ENCODE measurements around the gene NOTCH3.
A peak's percentile ranks its signal among the peaks of the same experiment; 100 is the strongest.

Gene NOTCH3

DNA sequence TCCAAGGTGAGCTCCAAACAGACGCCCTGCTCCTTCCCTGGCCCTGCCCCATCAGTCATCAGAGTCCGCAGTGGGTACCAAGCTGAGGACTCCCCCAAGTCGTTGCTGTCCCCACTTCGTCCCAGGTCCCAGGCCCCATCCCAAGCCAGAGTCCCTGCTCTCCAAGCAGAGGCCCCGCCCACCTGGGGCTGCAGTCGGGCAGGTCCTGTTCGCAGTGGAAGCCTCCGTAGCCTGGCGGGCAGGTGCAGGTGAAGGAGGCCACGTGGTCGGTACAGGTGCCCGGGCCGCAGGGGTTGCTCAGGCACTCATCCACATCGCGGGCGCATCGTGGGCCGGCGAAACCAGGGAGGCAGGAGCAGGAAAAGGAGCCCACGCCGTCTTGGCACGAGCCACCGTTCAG, 19.4 kb downstream of the NOTCH3 start:
- no peaks in the 10 kb centered on the region for H3K36me3 ChIP-seq (ENCODE audit: insufficient read depth, low read length)

GRCh38 chr19:15180451-15181390, 20.1 kb downstream of the NOTCH3 start:
- Histone ChIP-seq H3K27me3 (ENCODE audit: insufficient read depth, low read length) (no peaks in the 10 kb centered on the region), H3K4me1 (ENCODE audit: insufficient read depth, low read length, severe bottlenecking) (peaks cover 9% of the 10 kb centered on the region), H3F3A (ENCODE audit: insufficient read depth, low read length) (no peaks in the 10 kb centered on the region), H3K9me3 (ENCODE audit: low read length) (no peaks in the 10 kb centered on the region), H3K79me2 (ENCODE audit: insufficient read depth, low read length) (no peaks in the 10 kb centered on the region), H4K20me1 (ENCODE audit: insufficient read depth, low read length) (no peaks in the 10 kb centered on the region), H3K4me2 (ENCODE audit: low read length) (peak overlapping the region; percentile 65), H3K27ac (ENCODE audit: low read depth, low read length, poor library complexity, severe bottlenecking) (no peak overlapping the region), H3K4me3 (ENCODE audit: low read depth, low read length, poor library complexity, severe bottlenecking) (peak overlapping the region; percentile 61), H3K9ac (ENCODE audit: low read length) (peak overlapping the region; percentile 54; the same call in 1 of the 2 replicates), H3K9me2 (ENCODE audit: low read depth, low read length) (no peaks in the 10 kb centered on the region), H2AFZ (ENCODE audit: low read length) (no peak overlapping the region), H3K36me3 (ENCODE audit: insufficient read depth, low read length) (no peaks in the 10 kb centered on the region)
- TF ChIP-seq, protein P1, sequence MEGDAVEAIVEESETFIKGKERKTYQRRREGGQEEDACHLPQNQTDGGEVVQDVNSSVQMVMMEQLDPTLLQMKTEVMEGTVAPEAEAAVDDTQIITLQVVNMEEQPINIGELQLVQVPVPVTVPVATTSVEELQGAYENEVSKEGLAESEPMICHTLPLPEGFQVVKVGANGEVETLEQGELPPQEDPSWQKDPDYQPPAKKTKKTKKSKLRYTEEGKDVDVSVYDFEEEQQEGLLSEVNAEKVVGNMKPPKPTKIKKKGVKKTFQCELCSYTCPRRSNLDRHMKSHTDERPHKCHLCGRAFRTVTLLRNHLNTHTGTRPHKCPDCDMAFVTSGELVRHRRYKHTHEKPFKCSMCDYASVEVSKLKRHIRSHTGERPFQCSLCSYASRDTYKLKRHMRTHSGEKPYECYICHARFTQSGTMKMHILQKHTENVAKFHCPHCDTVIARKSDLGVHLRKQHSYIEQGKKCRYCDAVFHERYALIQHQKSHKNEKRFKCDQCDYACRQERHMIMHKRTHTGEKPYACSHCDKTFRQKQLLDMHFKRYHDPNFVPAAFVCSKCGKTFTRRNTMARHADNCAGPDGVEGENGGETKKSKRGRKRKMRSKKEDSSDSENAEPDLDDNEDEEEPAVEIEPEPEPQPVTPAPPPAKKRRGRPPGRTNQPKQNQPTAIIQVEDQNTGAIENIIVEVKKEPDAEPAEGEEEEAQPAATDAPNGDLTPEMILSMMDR (IDR thresholded peaks at IDR 0.05; ENCODE audit: low read length) = no peak
- TF ChIP-seq EZH2 (IDR thresholded peaks at IDR 0.05; ENCODE audit: borderline replicate concordance, low read length) = no peak

More for the DNA sequence above, 19.4 kb downstream of the NOTCH3 start:
- Histone ChIP-seq H3K9me3 (ENCODE audit: low read length) (no peaks in the 10 kb centered on the region), H4K20me1 (ENCODE audit: insufficient read depth, low read length) (no peaks in the 10 kb centered on the region), H3K27ac (ENCODE audit: low read depth, low read length, poor library complexity, severe bottlenecking) (no peak overlapping the region), H3K9ac (ENCODE audit: low read length) (peak overlapping the region; percentile 54; the same call in 1 of the 2 replicates), H3K9me2 (ENCODE audit: low read depth, low read length) (no peaks in the 10 kb centered on the region), H2AFZ (ENCODE audit: low read length) (no peak overlapping the region), H3K4me2 (ENCODE audit: low read length) (peak overlapping the region; percentile 65), H3F3A (ENCODE audit: insufficient read depth, low read length) (no peaks in the 10 kb centered on the region), H3K27me3 (ENCODE audit: insufficient read depth, low read length) (no peaks in the 10 kb centered on the region), H3K4me3 (ENCODE audit: low read depth, low read length, poor library complexity, severe bottlenecking) (peak overlapping the region; percentile 61), H3K4me1 (ENCODE audit: insufficient read depth, low read length, severe bottlenecking) (peaks cover 9% of the 10 kb centered on the region), H3K79me2 (ENCODE audit: insufficient read depth, low read length) (no peaks in the 10 kb centered on the region)
- no peak for TF ChIP-seq EZH2 (IDR thresholded peaks at IDR 0.05; ENCODE audit: borderline replicate concordance, low read length)
- TF ChIP-seq, protein P1 (IDR thresholded peaks at IDR 0.05; ENCODE audit: low read length) = no peak

DNA sequence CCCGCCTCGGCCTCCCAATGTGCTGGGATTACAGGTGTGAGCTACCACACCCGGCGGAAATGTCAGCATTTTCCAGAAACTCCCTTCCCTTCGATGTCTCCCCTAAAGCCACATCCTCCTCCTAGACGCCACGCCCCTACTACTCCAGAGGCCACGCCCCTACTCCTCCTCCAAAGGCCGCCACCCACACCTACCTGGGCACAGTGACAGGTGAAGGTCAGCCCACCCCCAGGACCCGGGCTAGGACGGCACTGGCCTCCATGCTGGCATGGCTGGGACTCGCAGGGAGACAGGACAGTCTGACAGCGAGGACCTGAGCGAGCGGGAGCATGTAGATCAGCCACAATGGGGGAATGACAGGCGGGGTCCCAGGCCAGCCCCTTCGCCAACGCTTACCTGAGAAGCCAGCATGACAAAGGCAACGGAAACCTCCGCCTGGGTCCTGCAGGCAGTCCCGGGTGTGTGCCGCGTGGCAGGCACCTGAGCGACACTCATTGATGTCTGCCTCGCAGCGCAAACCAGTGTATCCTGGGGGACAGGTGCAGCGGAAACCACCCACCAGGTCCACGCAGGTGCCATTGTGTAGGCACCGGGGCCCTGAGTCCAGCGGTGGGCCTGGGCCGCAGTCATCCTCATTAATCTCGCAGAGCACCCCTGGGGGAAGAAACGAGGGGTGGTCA, 22.0 kb downstream of the NOTCH3 start:
- no peak overlapping the region for H3K4me2 ChIP-seq (ENCODE audit: low read length)
- no peaks in the 10 kb centered on the region for H3K27me3 ChIP-seq (ENCODE audit: insufficient read depth, low read length)
- H3K9me3 ChIP-seq (ENCODE audit: low read length) = no peaks in the 10 kb centered on the region
- TF ChIP-seq, protein P1 (IDR thresholded peaks at IDR 0.05; ENCODE audit: low read length) = no peak
- TF ChIP-seq EZH2 (IDR thresholded peaks at IDR 0.05; ENCODE audit: borderline replicate concordance, low read length) = no peak
- H3K79me2 ChIP-seq (ENCODE audit: insufficient read depth, low read length) = no peaks in the 10 kb centered on the region
- H3K4me1 ChIP-seq (ENCODE audit: insufficient read depth, low read length, severe bottlenecking) = peaks cover 9% of the 10 kb centered on the region
- no peaks in the 10 kb centered on the region for H3F3A ChIP-seq (ENCODE audit: insufficient read depth, low read length)
- no peak overlapping the region for H3K27ac ChIP-seq (ENCODE audit: low read depth, low read length, poor library complexity, severe bottlenecking)
- H2AFZ ChIP-seq (ENCODE audit: low read length) = no peak overlapping the region
- no peaks in the 10 kb centered on the region for H3K9me2 ChIP-seq (ENCODE audit: low read depth, low read length)
- H3K36me3 ChIP-seq (ENCODE audit: insufficient read depth, low read length) = no peaks in the 10 kb centered on the region
- H4K20me1 ChIP-seq (ENCODE audit: insufficient read depth, low read length) = no peaks in the 10 kb centered on the region
- no peak overlapping the region for H3K4me3 ChIP-seq (ENCODE audit: low read depth, low read length, poor library complexity, severe bottlenecking)
- H3K9ac ChIP-seq (ENCODE audit: low read length) = no peak overlapping the region
